Activated CD4-positive, alpha-beta T cell treated with anti-CD3 and anti-CD28 coated beads, Interleukin-2, amount 10 ng/mL, durations not matched to agents 24 days and 14 days (primary cell): ENCODE measurements around the gene ELOVL7. TPM values are rescaled to one million over a fixed set of nuclear protein-coding genes. Genes with fewer than 3 reads are reported as not detected.
A peak's percentile ranks its signal among the peaks of the same experiment; 100 is the strongest.
"Not testable (repeated sequence)": the region's sequence is repeated elsewhere in the genome, so short reads cannot be mapped to it uniquely, and the experiment has no call there.

Experiments
- DNase-seq: peaks from one replicate; pipeline ENCODE4 v3.0.0; 2022
- H3K27ac Mint-ChIP-seq: one replicate; pipeline ENCODE4 v1.8.0; 2022; ENCODE audit warnings: mild to moderate bottlenecking, mixed read lengths
- H3K27me3 Mint-ChIP-seq: one replicate; pipeline ENCODE4 v1.8.0; 2022; ENCODE audit warnings: mixed read lengths
- H3K36me3 Mint-ChIP-seq: one replicate; pipeline ENCODE4 v1.8.0; 2022; ENCODE audit warnings: low read depth, mild to moderate bottlenecking, mixed read lengths
- H3K4me1 Mint-ChIP-seq: one replicate; pipeline ENCODE4 v1.8.0; 2021; ENCODE audit warnings: mixed read lengths
- H3K4me3 Mint-ChIP-seq: one replicate; pipeline ENCODE4 v1.8.0; 2022; ENCODE audit warnings: mild to moderate bottlenecking, moderate library complexity, mixed read lengths
- H3K9me3 Mint-ChIP-seq: one replicate; pipeline ENCODE4 v1.8.0; 2021; ENCODE audit warnings: mixed read lengths
- intact Hi-C: fragments of 100-400 bp; cut with micrococcal nuclease; formaldehyde crosslinking; loops from one replicate; pipeline ENCODE4 v1.15.1; 2023
- total RNA-seq: library from RNA; stranded (reverse); gene quantifications from 2 replicates; pipeline ENCODE4 v1.2.3, GENCODE V29; 2022

The ELOVL7 gene
- total RNA-seq, 1 donor from 2014 or later = 0.56 TPM

GRCh38 chr5:60821488-60822284, 22.4 kb downstream of the ELOVL7 start:
- Mint-ChIP-seq H3K4me1 (peaks cover 3% of the 10 kb centered on the region), H3K36me3 (no peaks in the 10 kb centered on the region), H3K27me3 (no peaks in the 10 kb centered on the region), H3K9me3 (no peaks in the 10 kb centered on the region), H3K27ac (no peak overlapping the region), H3K4me3 (no peak overlapping the region)
- DNase-seq = peak; percentile 40
- intact Hi-C loops = loop anchor here (10.0 kb wide), 1 partner anchor 583 kb away; no protein-coding TSS in a partner anchor

DNA sequence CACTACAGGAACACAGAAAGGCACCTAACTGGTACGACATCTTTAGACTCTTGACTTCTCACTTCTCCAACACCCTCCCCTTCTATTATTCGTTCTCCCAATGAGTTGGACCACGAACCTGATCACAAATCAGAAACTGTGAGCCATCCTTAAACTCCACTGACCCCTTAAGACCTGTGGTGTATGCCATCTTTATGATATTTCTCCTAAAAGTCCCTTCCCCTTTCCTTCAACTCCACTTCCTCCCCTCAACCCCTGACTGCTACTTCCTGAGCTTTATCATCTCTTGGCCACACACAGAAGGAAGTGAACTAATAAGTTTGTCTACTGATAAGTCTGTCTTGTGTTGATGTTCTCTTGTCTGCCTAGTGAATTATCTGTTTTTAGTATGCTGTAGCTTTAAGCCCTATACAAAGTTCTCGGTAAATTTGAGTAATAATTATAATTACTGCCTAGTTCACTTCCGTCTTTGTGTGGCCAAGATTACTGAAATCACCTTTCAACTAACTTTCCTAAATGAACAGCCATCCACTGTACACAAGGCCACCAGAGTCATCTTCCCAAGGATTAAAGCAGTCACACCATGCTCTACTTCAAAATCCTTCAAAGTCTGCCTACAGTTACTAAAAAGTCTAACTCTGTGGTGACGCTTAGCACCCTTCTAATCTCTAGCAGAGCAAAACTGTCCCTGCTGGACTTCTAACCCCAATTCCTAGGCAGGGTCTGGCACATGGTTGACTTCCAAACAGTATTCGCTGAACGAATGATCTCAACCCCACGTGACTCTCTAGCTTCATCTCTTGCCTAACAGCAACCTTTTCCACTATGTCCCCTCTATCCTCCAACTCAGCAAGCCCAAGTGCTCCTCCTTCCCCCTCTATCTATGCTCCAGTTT, 23.2 kb downstream of the ELOVL7 start:
- DNase-seq = peak; percentile 44
- Mint-ChIP-seq H3K4me3 (no peak overlapping the region), H3K27ac (no peak overlapping the region), H3K27me3 (no peaks in the 10 kb centered on the region), H3K36me3 (no peaks in the 10 kb centered on the region), H3K4me1 (no peaks in the 10 kb centered on the region), H3K9me3 (no peaks in the 10 kb centered on the region)
- intact Hi-C loops = loop anchor here (10.0 kb wide), 1 partner anchor 584 kb away; no protein-coding TSS in a partner anchor

DNA sequence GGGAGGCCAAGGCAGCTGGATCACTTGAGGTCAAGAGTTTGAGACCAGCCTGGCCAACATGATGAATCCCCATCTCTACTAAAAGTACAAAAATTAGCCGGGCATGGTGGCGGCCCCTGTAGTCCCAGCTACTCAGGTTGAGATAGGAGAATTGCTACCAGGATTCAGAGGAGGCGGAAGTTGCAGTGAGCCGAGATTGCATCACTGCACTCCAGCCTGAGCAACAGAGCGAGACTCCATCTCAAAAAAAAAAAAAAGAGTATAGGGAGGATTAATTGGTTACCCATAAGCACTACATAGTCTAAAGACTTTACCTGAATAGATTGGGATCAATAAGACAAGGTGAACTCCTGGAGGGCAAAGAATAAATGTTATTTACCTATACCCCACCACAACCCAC, 27.9 kb downstream of the ELOVL7 start:
- H3K27me3 Mint-ChIP-seq, H3K9me3 Mint-ChIP-seq, intact Hi-C loops, H3K4me1 Mint-ChIP-seq, H3K27ac Mint-ChIP-seq, H3K4me3 Mint-ChIP-seq, DNase-seq, H3K36me3 Mint-ChIP-seq: not testable (repeated sequence)

GRCh38 chr5:60814498-60814897, 29.6 kb downstream of the ELOVL7 start:
- DNase-seq = no peak
- Mint-ChIP-seq H3K4me1 (no peaks in the 10 kb centered on the region), H3K36me3 (no peaks in the 10 kb centered on the region), H3K27me3 (peaks cover 14% of the 10 kb centered on the region), H3K27ac (no peak overlapping the region), H3K4me3 (no peak overlapping the region), H3K9me3 (no peaks in the 10 kb centered on the region)
- intact Hi-C loops = no loop called here

- no peaks in the 10 kb centered on the region for H3K4me1 Mint-ChIP-seq
- no peak overlapping the region for H3K27ac Mint-ChIP-seq
- peaks cover 19% of the 10 kb centered on the region for H3K27me3 Mint-ChIP-seq
- no peaks in the 10 kb centered on the region for H3K36me3 Mint-ChIP-seq
- intact Hi-C loops = no loop called here
- no peak overlapping the region for H3K4me3 Mint-ChIP-seq
- no peaks in the 10 kb centered on the region for H3K9me3 Mint-ChIP-seq
- no peak for DNase-seq
Observed at GRCh38 chr5:60812426-60812825, 31.6 kb downstream of the ELOVL7 start.

GRCh38 chr5:60811105-60811504, 33.0 kb downstream of the ELOVL7 start:
- no peaks in the 10 kb centered on the region for H3K4me1 Mint-ChIP-seq
- intact Hi-C loops = no loop called here
- H3K27me3 Mint-ChIP-seq = peaks cover 21% of the 10 kb centered on the region
- H3K4me3 Mint-ChIP-seq = no peak overlapping the region
- no peaks in the 10 kb centered on the region for H3K9me3 Mint-ChIP-seq
- H3K36me3 Mint-ChIP-seq = no peaks in the 10 kb centered on the region
- H3K27ac Mint-ChIP-seq = no peak overlapping the region
- no peak for DNase-seq

DNA sequence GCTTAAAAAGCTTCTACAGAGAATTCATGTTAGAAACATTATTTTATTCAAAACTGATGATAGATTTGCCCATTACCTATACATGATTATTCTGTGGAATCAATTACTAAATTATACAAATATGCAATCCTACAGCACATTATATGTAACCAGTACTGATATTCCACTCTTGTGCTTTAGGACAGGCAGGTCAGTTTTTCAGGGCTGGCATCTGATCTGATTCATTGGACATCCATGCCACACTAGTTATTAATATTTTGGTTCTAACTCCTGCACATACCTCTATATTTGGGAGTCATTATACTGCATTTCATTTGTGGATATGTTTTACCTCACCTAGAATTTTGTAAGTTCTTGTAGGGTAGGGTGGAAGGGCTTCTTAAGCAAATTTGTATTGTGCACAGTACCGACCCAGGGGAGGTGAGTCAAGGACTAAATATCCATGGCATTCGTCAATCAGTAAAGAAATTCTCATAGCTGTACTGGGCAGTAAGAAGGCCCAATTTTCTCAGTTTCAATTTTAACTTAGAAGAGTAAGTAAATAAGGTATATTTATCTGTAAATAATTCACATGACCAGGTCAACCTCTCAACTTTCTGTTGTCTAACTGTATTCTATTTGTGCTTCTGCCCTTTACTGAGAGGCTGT, 33.5 kb downstream of the ELOVL7 start:
- H3K36me3 Mint-ChIP-seq = no peaks in the 10 kb centered on the region
- H3K4me3 Mint-ChIP-seq = no peak overlapping the region
- H3K9me3 Mint-ChIP-seq = no peaks in the 10 kb centered on the region
- intact Hi-C loops = no loop called here
- no peak for DNase-seq
- H3K27me3 Mint-ChIP-seq = peaks cover 21% of the 10 kb centered on the region
- H3K4me1 Mint-ChIP-seq = no peaks in the 10 kb centered on the region
- no peak overlapping the region for H3K27ac Mint-ChIP-seq

DNA sequence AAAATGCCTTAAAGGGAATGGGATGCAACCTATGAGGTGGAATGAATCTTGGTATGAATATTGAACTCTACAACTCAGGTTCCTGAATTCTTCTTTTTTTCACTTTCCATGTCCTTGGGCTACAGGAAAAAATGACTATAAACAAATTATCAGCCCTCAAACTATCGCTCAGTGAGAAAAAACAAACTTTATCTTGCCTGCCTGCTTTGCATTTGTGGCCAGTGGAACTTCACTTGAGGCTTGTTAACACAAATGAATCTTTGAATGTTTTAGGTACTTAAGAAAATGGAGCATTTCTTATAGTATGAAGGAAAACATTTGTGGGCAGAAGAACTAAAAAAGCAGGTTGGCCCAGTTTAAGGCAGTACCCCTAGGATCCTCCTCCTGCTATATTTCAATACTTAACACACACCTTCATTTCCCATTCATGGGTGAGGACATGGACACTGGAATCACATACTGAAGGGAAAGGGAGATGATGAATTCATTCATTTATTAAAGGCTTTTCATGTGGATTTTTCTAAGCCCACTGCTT, 34.1 kb downstream of the ELOVL7 start:
- intact Hi-C loops = no loop called here
- H3K27ac Mint-ChIP-seq = no peak overlapping the region

DNA sequence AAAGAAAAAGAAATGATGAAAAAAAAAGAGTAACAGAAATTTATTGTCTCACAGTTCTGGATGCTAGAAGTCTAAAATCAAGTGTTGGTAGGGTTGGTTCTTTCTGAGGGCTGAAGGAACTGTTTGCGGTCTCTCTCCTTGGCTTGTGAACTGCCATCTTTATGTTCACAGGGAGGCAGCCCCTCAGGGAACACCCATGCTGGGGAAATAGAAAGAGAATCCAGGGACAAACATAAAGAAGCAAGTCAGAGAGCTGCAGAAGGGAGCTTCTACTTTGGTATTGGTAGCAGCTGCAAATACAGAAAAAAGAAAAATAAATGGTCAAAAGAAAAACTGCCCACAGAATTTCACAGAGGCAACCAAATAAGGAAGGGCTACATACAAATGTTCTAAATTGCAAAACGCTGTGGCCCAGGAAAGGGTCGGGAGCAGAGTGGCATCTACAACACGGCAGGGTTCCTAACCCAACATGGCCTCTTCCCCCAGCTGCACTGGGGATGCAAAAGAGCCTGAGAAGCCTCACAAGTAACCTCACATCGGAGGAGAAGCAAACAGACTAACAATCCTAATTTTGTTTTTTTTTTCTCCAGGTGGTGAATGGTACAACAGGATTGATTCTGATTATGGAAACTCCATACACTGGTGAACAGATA, 37.4 kb downstream of the ELOVL7 start:
- H3K27ac Mint-ChIP-seq = no peak overlapping the region
- no peaks in the 10 kb centered on the region for H3K36me3 Mint-ChIP-seq
- H3K4me3 Mint-ChIP-seq = no peak overlapping the region
- no peaks in the 10 kb centered on the region for H3K4me1 Mint-ChIP-seq
- intact Hi-C loops = no loop called here
- DNase-seq = no peak
- H3K9me3 Mint-ChIP-seq = no peaks in the 10 kb centered on the region
- H3K27me3 Mint-ChIP-seq = peaks cover 12% of the 10 kb centered on the region

More for the DNA sequence above, 34.1 kb downstream of the ELOVL7 start:
- Mint-ChIP-seq H3K27me3 (peaks cover 21% of the 10 kb centered on the region), H3K4me3 (no peak overlapping the region), H3K4me1 (no peaks in the 10 kb centered on the region), H3K9me3 (no peaks in the 10 kb centered on the region), H3K36me3 (no peaks in the 10 kb centered on the region)
- DNase-seq = no peak

DNA sequence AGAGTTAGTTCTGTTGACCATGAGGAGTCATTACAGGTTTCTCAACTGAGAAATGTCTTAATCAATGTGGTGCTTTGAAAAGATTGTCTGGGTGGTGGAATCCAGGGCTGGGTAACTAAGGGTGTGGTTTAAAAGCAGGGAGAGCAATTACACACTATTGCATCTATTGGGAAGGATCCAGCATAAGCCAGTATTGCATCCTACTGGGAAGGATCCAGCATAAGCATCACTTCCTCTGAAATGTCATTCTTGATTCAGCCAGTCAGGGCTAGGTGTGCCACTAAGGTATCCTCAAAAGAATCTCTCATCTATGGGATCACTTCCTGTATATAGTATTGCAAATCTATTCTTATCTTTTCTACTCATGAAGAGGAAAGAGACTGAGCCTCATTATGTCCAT, 38.6 kb downstream of the ELOVL7 start:
- Mint-ChIP-seq H3K4me3 (no peak overlapping the region), H3K4me1 (no peaks in the 10 kb centered on the region), H3K27me3 (peaks cover 10% of the 10 kb centered on the region), H3K27ac (no peak overlapping the region), H3K36me3 (no peaks in the 10 kb centered on the region), H3K9me3 (no peaks in the 10 kb centered on the region)
- intact Hi-C loops = no loop called here
- DNase-seq = no peak

- DNase-seq = no peak
- Mint-ChIP-seq H3K36me3 (no peaks in the 10 kb centered on the region), H3K4me1 (no peaks in the 10 kb centered on the region), H3K27me3 (peaks cover 7% of the 10 kb centered on the region), H3K4me3 (no peak overlapping the region), H3K9me3 (no peaks in the 10 kb centered on the region), H3K27ac (no peak overlapping the region)
- intact Hi-C loops = no loop called here
Observed at GRCh38 chr5:60803712-60804111, 40.4 kb downstream of the ELOVL7 start.

DNA sequence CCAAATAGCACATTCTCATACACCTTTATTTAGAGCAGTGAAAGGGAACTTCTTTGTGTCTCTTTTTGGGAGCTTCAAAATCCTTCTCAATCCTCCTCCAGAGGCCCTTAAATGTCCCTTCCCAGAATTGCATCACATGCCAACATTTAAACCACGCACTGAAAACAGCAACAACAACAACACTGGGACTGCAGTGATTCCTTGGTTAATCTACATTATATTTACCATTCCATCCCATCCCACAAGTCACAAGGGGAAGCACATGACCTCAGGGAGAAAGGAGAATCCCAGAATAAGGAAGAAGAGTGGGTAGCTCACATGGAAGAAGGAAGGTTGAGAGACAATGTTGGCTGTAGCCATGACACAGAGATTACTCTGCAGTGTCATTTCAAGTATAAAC, 41.1 kb downstream of the ELOVL7 start:
- Mint-ChIP-seq H3K9me3 (no peaks in the 10 kb centered on the region), H3K4me3 (no peak overlapping the region), H3K36me3 (no peaks in the 10 kb centered on the region), H3K27ac (no peak overlapping the region), H3K27me3 (peaks cover 6% of the 10 kb centered on the region), H3K4me1 (no peaks in the 10 kb centered on the region)
- no peak for DNase-seq
- intact Hi-C loops = no loop called here

DNA sequence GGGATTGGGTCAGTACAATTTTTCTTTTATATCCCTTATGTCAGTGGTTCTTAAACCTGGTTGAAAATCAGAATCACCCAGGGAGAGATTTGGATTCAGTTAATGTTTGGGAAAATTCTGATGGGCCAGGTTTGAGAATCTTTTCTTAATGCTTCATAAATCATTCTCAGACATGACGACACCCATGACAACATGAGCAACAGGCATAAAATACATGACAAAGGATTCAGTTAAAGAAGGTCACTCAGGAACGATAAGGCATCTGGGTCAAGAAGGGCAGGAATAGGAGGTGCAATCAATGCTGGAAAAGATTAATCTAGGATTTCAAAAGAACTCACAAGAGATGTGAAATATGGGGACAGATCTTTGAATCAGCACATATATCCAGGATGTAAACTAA, 41.8 kb downstream of the ELOVL7 start:
- Mint-ChIP-seq H3K27ac (no peak overlapping the region), H3K27me3 (peaks cover 5% of the 10 kb centered on the region), H3K4me3 (no peak overlapping the region), H3K4me1 (no peaks in the 10 kb centered on the region), H3K9me3 (no peaks in the 10 kb centered on the region), H3K36me3 (no peaks in the 10 kb centered on the region)
- intact Hi-C loops = no loop called here
- DNase-seq = no peak
